ENCODE results near the gene ENKD1.

DNA sequence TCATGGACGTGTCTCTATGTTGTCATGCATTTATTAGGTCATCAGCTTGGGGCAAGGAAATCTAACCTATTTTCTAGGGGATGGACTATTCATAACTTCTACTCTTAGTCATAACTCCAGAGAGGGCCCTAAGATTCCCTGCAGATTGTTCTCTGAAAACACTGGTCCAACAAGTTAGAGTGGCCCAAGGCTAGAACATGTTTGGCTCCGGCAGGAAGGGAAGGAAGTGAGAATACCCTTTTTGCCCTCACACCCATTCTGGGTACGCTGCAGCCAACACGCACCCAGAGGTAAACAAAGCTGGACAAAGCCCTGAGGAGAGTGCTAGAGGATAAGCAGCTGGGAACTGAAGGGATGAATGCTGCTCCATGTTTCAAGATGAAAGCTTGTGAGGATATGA is 10.0 kb upstream of the ENKD1 start:
- no peak for TF ChIP-seq CTCF (IDR thresholded peaks at IDR 0.05)
- no peak for TF ChIP-seq EP300 (IDR thresholded peaks at IDR 0.05; ENCODE audit: low read depth)
- TF ChIP-seq POLR2AphosphoS5 (IDR thresholded peaks at IDR 0.05): no peak

Data from transverse colon (tissue), 4 donors.